H9 (cell line): Measurements from ENCODE around the gene PROCR. TPM values are rescaled to one million over a fixed set of nuclear protein-coding genes. Genes with fewer than 3 reads are reported as not detected.
"Not testable (repeated sequence)": the region's sequence is repeated elsewhere in the genome, so short reads cannot be mapped to it uniquely, and the experiment has no call there.

Experiments
- DNase-seq: peaks from one replicate; pipeline ENCODE4 v3.0.0-alpha.2; 2017
- H2AFZ ChIP-seq: one replicate; pipeline ENCODE4 v1.6.1; 2013; ENCODE audit warnings: mild to moderate bottlenecking, low read length, control low read depth, moderate library complexity
- H2AK5ac ChIP-seq: 2 replicates; pipeline ENCODE4 v1.6.1; 2013; ENCODE audit warnings: low read length, control low read depth, mixed read lengths; ENCODE audit not compliant: insufficient read length
- H2BK120ac ChIP-seq: one replicate; pipeline ENCODE4 v1.6.1; 2013; ENCODE audit warnings: low read depth, mild to moderate bottlenecking, low read length, control low read depth, inconsistent platforms; ENCODE audit not compliant: poor library complexity, severe bottlenecking
- H2BK12ac ChIP-seq: 2 replicates; pipeline ENCODE4 v1.6.1; 2013; ENCODE audit warnings: low read length, control low read depth, mixed read lengths, low read depth; ENCODE audit not compliant: insufficient read length
- H2BK15ac ChIP-seq: 2 replicates; pipeline ENCODE4 v1.6.1; 2013; ENCODE audit warnings: low read depth, low read length, control low read depth
- H2BK20ac ChIP-seq: one replicate; pipeline ENCODE4 v1.6.1; 2013; ENCODE audit warnings: low read depth, mild to moderate bottlenecking, low read length, control low read depth, inconsistent platforms; ENCODE audit not compliant: poor library complexity, severe bottlenecking
- H2BK5ac ChIP-seq: 2 replicates; pipeline ENCODE4 v1.6.1; 2013; ENCODE audit warnings: low read length, control low read depth, mixed read lengths; ENCODE audit not compliant: insufficient read length
- H3K14ac ChIP-seq: 2 replicates; pipeline ENCODE4 v1.6.1; 2013; ENCODE audit warnings: low read length, control low read depth; ENCODE audit not compliant: insufficient read depth
- H3K18ac ChIP-seq: 2 replicates; pipeline ENCODE4 v1.6.1; 2013; ENCODE audit warnings: low read depth, mild to moderate bottlenecking, mixed read lengths, low read length, control low read depth; ENCODE audit not compliant: insufficient read length
- H3K23ac ChIP-seq: 2 replicates; pipeline ENCODE4 v1.6.1; 2013; ENCODE audit warnings: low read length, control low read depth, mixed read lengths, low read depth; ENCODE audit not compliant: insufficient read length
- H3K23me2 ChIP-seq: 2 replicates; pipeline ENCODE4 v1.6.1; 2013; ENCODE audit warnings: low read depth, mild to moderate bottlenecking, mixed read lengths, low read length, control low read depth; ENCODE audit not compliant: insufficient read length, poor library complexity, severe bottlenecking
- H3K27ac ChIP-seq: 2 replicates; pipeline ENCODE4 v1.5.1; 2013; ENCODE audit warnings: low read length, control low read depth, mixed read lengths, low read depth; ENCODE audit not compliant: insufficient read length
- H3K27me3 ChIP-seq: 2 replicates; pipeline ENCODE4 v1.6.1; 2013; ENCODE audit warnings: low read length, control low read depth, inconsistent platforms; ENCODE audit not compliant: insufficient read depth
- H3K4ac ChIP-seq: 2 replicates; pipeline ENCODE4 v1.6.1; 2013; ENCODE audit warnings: low read depth, mild to moderate bottlenecking, control low read depth, inconsistent platforms, low read length, moderate library complexity
- H3K4me1 ChIP-seq: 2 replicates; pipeline ENCODE4 v1.6.1; 2013; ENCODE audit warnings: low read length, control low read depth, inconsistent platforms; ENCODE audit not compliant: insufficient read depth
- H3K4me2 ChIP-seq: 2 replicates; pipeline ENCODE4 v1.6.1; 2013; ENCODE audit warnings: low read length, control low read depth, mixed read lengths; ENCODE audit not compliant: insufficient read length, insufficient read depth
- H3K56ac ChIP-seq: 2 replicates; pipeline ENCODE4 v1.6.1; 2013; ENCODE audit warnings: low read depth, mild to moderate bottlenecking, mixed read lengths, low read length, control low read depth; ENCODE audit not compliant: insufficient read length
- H3K79me1 ChIP-seq: 2 replicates; pipeline ENCODE4 v1.6.1; 2013; ENCODE audit warnings: low read depth, mild to moderate bottlenecking, moderate library complexity, low read length, control low read depth, inconsistent platforms; ENCODE audit not compliant: insufficient read depth, poor library complexity, severe bottlenecking
- H3K79me2 ChIP-seq: 2 replicates; pipeline ENCODE4 v1.6.1; 2013; ENCODE audit warnings: low read length, control low read depth, inconsistent platforms; ENCODE audit not compliant: insufficient read depth
- H3K9ac ChIP-seq: 2 replicates; pipeline ENCODE4 v1.6.1; 2013; ENCODE audit warnings: low read length, control low read depth, mixed read lengths; ENCODE audit not compliant: insufficient read length; ENCODE audit errors: extremely low read depth
- H3K9me3 ChIP-seq: one replicate; pipeline ENCODE4 v1.6.1; 2013; ENCODE audit warnings: low read depth, low read length, inconsistent platforms; ENCODE audit not compliant: control insufficient read depth
- H3T11ph ChIP-seq: one replicate; pipeline ENCODE4 v1.6.1; 2013; ENCODE audit warnings: mild to moderate bottlenecking, low read length, control low read depth, inconsistent platforms
- H4K20me1 ChIP-seq: one replicate; pipeline ENCODE4 v1.6.1; 2013; ENCODE audit not compliant: control insufficient read depth, insufficient read length, insufficient read depth
- H4K5ac ChIP-seq: 2 replicates; pipeline ENCODE4 v1.6.1; 2013; ENCODE audit warnings: low read depth, mild to moderate bottlenecking, mixed read lengths, low read length, control low read depth; ENCODE audit not compliant: insufficient read length
- H4K8ac ChIP-seq: replicated peaks from 2 replicates; pipeline ENCODE4 v1.6.1; 2013; ENCODE audit warnings: low read length, control low read depth, mixed read lengths, low read depth; ENCODE audit not compliant: insufficient read length
- H4K91ac ChIP-seq: 2 replicates; pipeline ENCODE4 v1.6.1; 2013; ENCODE audit warnings: low read depth, mild to moderate bottlenecking, moderate library complexity, mixed read lengths, low read length, control low read depth; ENCODE audit not compliant: insufficient read length
- H3K27ac Mint-ChIP-seq, 3 experiments: 2 replicates in 2 of 3; 3 replicates in 1 of 3; pipeline ENCODE4 v1.8.0; 2020 to 2021; ENCODE audit warnings: mixed read lengths in 3 of 3, mild to moderate bottlenecking in 1 of 3, moderate library complexity in 1 of 3
- H3K27me3 Mint-ChIP-seq: 2 replicates; pipeline ENCODE4 v1.8.0; 2021; ENCODE audit warnings: low read depth, mild to moderate bottlenecking, moderate library complexity, mixed read lengths
- H3K36me3 Mint-ChIP-seq, 3 experiments: 2 replicates in 2 of 3; 3 replicates in 1 of 3; pipeline ENCODE4 v1.8.0; 2020 to 2021; ENCODE audit warnings: low read depth in 3 of 3, mixed read lengths in 3 of 3; ENCODE audit not compliant: insufficient read depth in 1 of 3
- H3K4me1 Mint-ChIP-seq, 2 experiments: 2 replicates each; pipeline ENCODE4 v1.8.0; 2020; ENCODE audit warnings: mixed read lengths in 2 of 2
- H3K4me3 Mint-ChIP-seq, 2 experiments: 2 replicates in 1 of 2; 3 replicates in 1 of 2; pipeline ENCODE4 v1.8.0; 2020 to 2021; ENCODE audit warnings: mild to moderate bottlenecking in 2 of 2, mixed read lengths in 2 of 2, moderate library complexity in 1 of 2
- H3K9me3 Mint-ChIP-seq, 2 experiments: 2 replicates in 1 of 2; 3 replicates in 1 of 2; pipeline ENCODE4 v1.8.0; 2020; ENCODE audit warnings: mild to moderate bottlenecking in 2 of 2, mixed read lengths in 2 of 2, moderate library complexity in 1 of 2
- WGBS: extraction: QIAGEN DNeasy Blood & Tissue Kit; methylation state at CpG from one replicate; pipeline ENCODE4 v1.1.7; 2013; ENCODE audit warnings: missing lambda C conversion rate, low lambda C conversion rate, mixed read lengths; ENCODE audit not compliant: insufficient read length; ENCODE audit errors: extremely low coverage; 5-methylcytosine and 5-hydroxymethylcytosine counted together
- total RNA-seq: library from RNA; stranded (reverse); gene quantifications from 2 replicates; pipeline ENCODE4 v1.2.1, GENCODE V29; 2021
- TF ChIP-seq, protein P1 (sequence below): fragments of 200-600 bp; sonication (generic); conservative IDR thresholded peaks from 3 replicates; pipeline ENCODE4 v1.8.0; 2021; ENCODE audit warnings: antibody characterized with exemption, mild to moderate bottlenecking

Gene PROCR
- total RNA-seq, 1 experiment from 2014 or later = 6.4 TPM

DNA sequence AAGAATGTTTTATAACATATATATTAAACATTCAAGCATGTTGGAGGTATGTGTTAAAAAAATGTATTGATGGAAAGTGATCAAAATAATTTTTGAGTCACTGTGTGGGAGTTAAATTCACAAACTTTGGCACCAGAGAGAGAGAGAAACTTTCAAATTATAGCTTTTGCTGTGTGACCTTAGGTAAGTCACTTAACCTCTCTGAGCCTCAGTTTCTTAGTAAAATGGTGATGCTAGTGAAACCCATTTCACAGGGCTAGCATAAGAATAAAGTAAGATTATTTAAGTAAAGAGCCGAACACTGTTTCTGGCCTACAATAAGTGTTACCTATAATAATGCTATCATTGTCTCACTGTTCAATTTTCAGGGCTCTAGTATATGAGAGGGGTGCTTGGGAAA, 4.1 kb upstream of the PROCR start:
- H3K4me3 Mint-ChIP-seq = no peak overlapping the region
- TF ChIP-seq, protein P1, sequence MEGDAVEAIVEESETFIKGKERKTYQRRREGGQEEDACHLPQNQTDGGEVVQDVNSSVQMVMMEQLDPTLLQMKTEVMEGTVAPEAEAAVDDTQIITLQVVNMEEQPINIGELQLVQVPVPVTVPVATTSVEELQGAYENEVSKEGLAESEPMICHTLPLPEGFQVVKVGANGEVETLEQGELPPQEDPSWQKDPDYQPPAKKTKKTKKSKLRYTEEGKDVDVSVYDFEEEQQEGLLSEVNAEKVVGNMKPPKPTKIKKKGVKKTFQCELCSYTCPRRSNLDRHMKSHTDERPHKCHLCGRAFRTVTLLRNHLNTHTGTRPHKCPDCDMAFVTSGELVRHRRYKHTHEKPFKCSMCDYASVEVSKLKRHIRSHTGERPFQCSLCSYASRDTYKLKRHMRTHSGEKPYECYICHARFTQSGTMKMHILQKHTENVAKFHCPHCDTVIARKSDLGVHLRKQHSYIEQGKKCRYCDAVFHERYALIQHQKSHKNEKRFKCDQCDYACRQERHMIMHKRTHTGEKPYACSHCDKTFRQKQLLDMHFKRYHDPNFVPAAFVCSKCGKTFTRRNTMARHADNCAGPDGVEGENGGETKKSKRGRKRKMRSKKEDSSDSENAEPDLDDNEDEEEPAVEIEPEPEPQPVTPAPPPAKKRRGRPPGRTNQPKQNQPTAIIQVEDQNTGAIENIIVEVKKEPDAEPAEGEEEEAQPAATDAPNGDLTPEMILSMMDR = no peak
- no peak overlapping the region for H3K23ac ChIP-seq

DNA sequence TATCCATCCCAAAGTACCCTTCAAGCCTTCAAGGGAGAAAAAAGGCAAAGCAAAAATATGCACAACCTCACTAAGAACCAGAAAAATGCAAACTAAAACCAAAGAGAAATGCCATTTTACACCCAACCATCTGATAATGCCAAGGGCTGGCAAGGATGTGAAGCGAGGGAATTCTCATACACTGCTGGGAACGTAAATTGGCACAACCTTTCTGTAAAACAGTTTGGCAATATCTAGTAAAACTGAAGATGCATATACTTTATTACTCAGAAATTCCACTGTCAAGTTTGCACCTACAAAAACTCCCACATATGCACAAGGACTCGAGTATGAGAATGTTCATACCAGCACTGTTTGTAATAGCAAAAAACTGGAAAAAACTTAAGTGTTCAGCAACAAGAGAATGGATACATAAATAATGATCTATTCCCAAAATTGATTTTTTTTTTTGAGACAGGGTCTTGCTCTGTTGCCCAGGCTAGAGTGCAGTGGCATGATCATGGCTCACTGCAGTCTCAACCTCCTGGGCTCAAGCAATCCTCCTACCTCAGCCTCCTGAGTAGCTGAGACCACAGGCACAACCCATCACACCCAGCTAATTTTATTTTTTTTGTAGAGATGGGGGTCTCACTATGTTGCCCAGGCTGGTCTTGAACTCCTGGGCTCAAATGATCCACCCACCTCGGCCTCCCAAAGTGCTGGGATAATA, 3.0 kb upstream of the PROCR start:
- H3T11ph ChIP-seq, H4K20me1 ChIP-seq, H2BK12ac ChIP-seq, H3K79me2 ChIP-seq, H3K9ac ChIP-seq, H3K4ac ChIP-seq, H3K27me3 ChIP-seq, H3K36me3 Mint-ChIP-seq, H3K4me3 Mint-ChIP-seq, H3K4me1 ChIP-seq, H3K18ac ChIP-seq, H3K9me3 Mint-ChIP-seq, DNase-seq, H2BK120ac ChIP-seq, H3K56ac ChIP-seq, H3K23me2 ChIP-seq, H3K27ac ChIP-seq, H3K23ac ChIP-seq, H2BK15ac ChIP-seq, H3K4me2 ChIP-seq, H4K91ac ChIP-seq, H4K5ac ChIP-seq, H3K27ac Mint-ChIP-seq, H2BK20ac ChIP-seq, H2AFZ ChIP-seq, H4K8ac ChIP-seq, H3K79me1 ChIP-seq, H3K14ac ChIP-seq, H3K9me3 ChIP-seq, H2AK5ac ChIP-seq, H2BK5ac ChIP-seq: not testable (repeated sequence)
- H3K27me3 Mint-ChIP-seq = peaks cover 19% of the 10 kb centered on the region
- peaks cover 24 to 33% of the 10 kb centered on the region in 2 experiments for H3K4me1 Mint-ChIP-seq
- WGBS = no CpG with 5 or more reads among the region's 4 CpGs

More for the DNA sequence above, 4.1 kb upstream of the PROCR start:
- Mint-ChIP-seq H3K9me3 (peaks cover 2% of the 10 kb centered on the region in 2 experiments; a peak in 2 of 5 replicates), H3K36me3 (no peaks in the 10 kb centered on the region; a peak in 1 of 7 replicates), H3K27me3 (peaks cover 14% of the 10 kb centered on the region), H3K4me1 (peaks cover 24 to 32% of the 10 kb centered on the region in 2 experiments), H3K27ac (no peak overlapping the region)
- Histone ChIP-seq H3K4me1 (peaks cover 2% of the 10 kb centered on the region; the same call in 1 of the 2 replicates), H2BK15ac (no peak overlapping the region), H2AFZ (no peak overlapping the region), H2BK120ac (no peak overlapping the region), H4K91ac (no peak overlapping the region), H3K18ac (no peak overlapping the region), H3K14ac (no peak overlapping the region), H2BK12ac (no peak overlapping the region), H3K56ac (no peak overlapping the region), H4K20me1 (no peaks in the 10 kb centered on the region), H3K4me2 (no peak overlapping the region), H3K9me3 (no peaks in the 10 kb centered on the region), H4K5ac (no peak overlapping the region), H3K4ac (no peak overlapping the region), H3T11ph (no peak overlapping the region), H3K9ac (no peak overlapping the region), H3K79me1 (no peaks in the 10 kb centered on the region), H2BK20ac (no peak overlapping the region), H2AK5ac (no peak overlapping the region), H3K27ac (no peak overlapping the region), H3K27me3 (no peaks in the 10 kb centered on the region; the same call in 1 of the 2 replicates), H2BK5ac (no peak overlapping the region), H4K8ac (no peak overlapping the region), H3K23me2 (peaks cover 7% of the 10 kb centered on the region), H3K79me2 (no peaks in the 10 kb centered on the region)
- WGBS = no CpG with 5 or more reads among the region's 1 CpG
- DNase-seq = no peak
